CD4-positive, alpha-beta T cell (primary cell): ENCODE data around the gene IP6K3. TPM values are rescaled to one million over a fixed set of nuclear protein-coding genes. Genes with fewer than 3 reads are reported as not detected.

ENCODE experiments used
- ATAC-seq: fragments of 200-7000 bp; cut with Tn5 transposase; one replicate; pipeline ENCODE4 v1.10.0; 2022; ENCODE audit warnings: mild to moderate bottlenecking; ENCODE audit not compliant: poor library complexity
- CTCF ChIA-PET: fragments of 350-600 bp; sonication (Branson Sonifier 250); formaldehyde crosslinking; loops from one replicate; lab custom pipeline; 2021; ENCODE audit warnings: antibody characterized with exemption, inconsistent platforms; lab: Charles Lee
- POLR2A ChIA-PET: fragments of 350-600 bp; sonication (Branson Sonifier 250); formaldehyde crosslinking; loops from one replicate; lab custom pipeline; 2021; ENCODE audit warnings: antibody characterized with exemption, inconsistent platforms; lab: Charles Lee
- DNase-seq, 14 experiments: peaks; one replicate each; pipeline ENCODE4 v3.0.0-alpha.2; 2013 to 2020; ENCODE audit warnings: mixed read lengths in 2 of 14
- H3K27ac ChIP-seq, 2 donors: one replicate each; pipeline versions ENCODE4 v1.5.1 to v1.7.0; 2013; ENCODE audit warnings: low read length in 2 of 2, low read depth in 1 of 2, mild to moderate bottlenecking in 1 of 2
- H3K27me3 ChIP-seq, 2 experiments: 1 replicate in 1 of 2; 2 replicates in 1 of 2; pipeline versions ENCODE4 v1.6.1 to v1.7.0; 2013; ENCODE audit warnings: low read length in 2 of 2, control low read depth in 1 of 2, mild to moderate bottlenecking in 1 of 2, moderate library complexity in 1 of 2; ENCODE audit not compliant: insufficient read depth in 2 of 2, control insufficient read depth in 1 of 2
- H3K36me3 ChIP-seq: one replicate; pipeline ENCODE4 v1.6.1; 2013; ENCODE audit warnings: low read length, control low read depth; ENCODE audit not compliant: insufficient read depth
- H3K4me1 ChIP-seq: one replicate; pipeline ENCODE4 v1.6.1; 2013; ENCODE audit warnings: low read length, control low read depth; ENCODE audit not compliant: insufficient read depth
- H3K4me3 ChIP-seq: one replicate; pipeline ENCODE4 v1.5.1; 2013; ENCODE audit warnings: mild to moderate bottlenecking, low read length, moderate library complexity
- H3K9me3 ChIP-seq, 2 experiments: 1 replicate in 1 of 2; 2 replicates in 1 of 2; pipeline versions ENCODE4 v1.6.1 to v1.7.0; 2013; ENCODE audit warnings: low read length in 2 of 2, mild to moderate bottlenecking in 2 of 2, control low read depth in 1 of 2, moderate library complexity in 1 of 2; ENCODE audit not compliant: control insufficient read depth in 1 of 2, insufficient read depth in 1 of 2
- H3K27ac Mint-ChIP-seq: one replicate; pipeline ENCODE4 v1.8.0; 2020; ENCODE audit warnings: mixed read lengths
- H3K27me3 Mint-ChIP-seq: one replicate; pipeline ENCODE4 v1.8.0; 2021; ENCODE audit warnings: mixed read lengths
- H3K36me3 Mint-ChIP-seq: one replicate; pipeline ENCODE4 v1.8.0; 2021; ENCODE audit warnings: low read depth, mixed read lengths
- H3K4me1 Mint-ChIP-seq: one replicate; pipeline ENCODE4 v1.8.0; 2021; ENCODE audit warnings: low read depth, mixed read lengths
- H3K4me3 Mint-ChIP-seq: one replicate; pipeline ENCODE4 v1.8.0; 2020; ENCODE audit warnings: mild to moderate bottlenecking, mixed read lengths
- H3K9me3 Mint-ChIP-seq: one replicate; pipeline ENCODE4 v1.8.0; 2020; ENCODE audit warnings: mixed read lengths
- CTCF ChIP-seq: fragments of 200-600 bp; IDR thresholded peaks from one replicate; pipeline ENCODE4 v1.8.0; 2022; ENCODE audit warnings: antibody characterized with exemption, mild to moderate bottlenecking
- intact Hi-C, 2 experiments: fragments of 100-400 bp; cut with DNase I in 1 of 2; cut with micrococcal nuclease in 1 of 2; formaldehyde crosslinking; loops; one replicate each; pipeline versions ENCODE4 v1.15.1 to v1.9.0; 2023 to 2025; cut with DNase I, micrococcal nuclease
- total RNA-seq, 174 experiments: library from RNA in 2 of 174; stranded (reverse) in 2 of 174; gene quantifications; one replicate each; pipeline ENCODE4 v1.2.3 and lab custom pipeline; 2021 to 2026

Gene IP6K3
- total RNA-seq, 2 experiments from 2014 or later = not detected

- POLR2A ChIA-PET = no interaction called here
- intact Hi-C loops = loop anchor here in 1 of 2 experiments (10.0 kb wide), 1 partner anchor 1305 kb away; no protein-coding TSS in a partner anchor
Observed at GRCh38 chr6:33739571-33739970, 7.1 kb downstream of the IP6K3 start.

GRCh38 chr6:33738879-33739278, 7.8 kb downstream of the IP6K3 start:
- no peaks in the 10 kb centered on the region for H3K9me3 Mint-ChIP-seq
- intact Hi-C loops = loop anchor here in 1 of 2 experiments (10.0 kb wide), 1 partner anchor 1306 kb away; no protein-coding TSS in a partner anchor
- no peaks in the 10 kb centered on the region for H3K4me1 Mint-ChIP-seq
- ATAC-seq = no peak
- Histone ChIP-seq H3K36me3 (no peaks in the 10 kb centered on the region), H3K4me1 (no peaks in the 10 kb centered on the region), H3K27ac (no peak overlapping the region), H3K4me3 (no peak overlapping the region), H3K27me3 (peaks cover 2 to 4% of the 10 kb centered on the region in 2 experiments), H3K9me3 (no peaks in the 10 kb centered on the region)
- ChIA-PET CTCF (no interaction called here), POLR2A (no interaction called here)
- no peak overlapping the region for H3K4me3 Mint-ChIP-seq
- no peak for TF ChIP-seq CTCF
- no peaks in the 10 kb centered on the region for H3K36me3 Mint-ChIP-seq
- H3K27me3 Mint-ChIP-seq = peaks cover 8% of the 10 kb centered on the region
- DNase-seq = no peak
- H3K27ac Mint-ChIP-seq = no peak overlapping the region

More at GRCh38 chr6:33739571-33739970, 7.1 kb downstream of the IP6K3 start:
- Mint-ChIP-seq H3K4me1 (peaks cover 5% of the 10 kb centered on the region), H3K36me3 (no peaks in the 10 kb centered on the region), H3K27ac (no peak overlapping the region), H3K4me3 (no peak overlapping the region), H3K27me3 (peaks cover 12% of the 10 kb centered on the region), H3K9me3 (no peaks in the 10 kb centered on the region)
- no peak for TF ChIP-seq CTCF
- H3K36me3 ChIP-seq = no peaks in the 10 kb centered on the region
- peaks cover 4% of the 10 kb centered on the region for H3K4me1 ChIP-seq
- no peak for DNase-seq
- no peaks in the 10 kb centered on the region for H3K9me3 ChIP-seq
- peaks cover 2 to 4% of the 10 kb centered on the region in 2 experiments for H3K27me3 ChIP-seq
- CTCF ChIA-PET = no interaction called here
- no peak for ATAC-seq
- H3K4me3 ChIP-seq = no peak overlapping the region
- H3K27ac ChIP-seq = no peak overlapping the region

- POLR2A ChIA-PET = no interaction called here
- Mint-ChIP-seq H3K4me3 (no peak overlapping the region), H3K27ac (no peak overlapping the region), H3K9me3 (no peaks in the 10 kb centered on the region), H3K4me1 (no peaks in the 10 kb centered on the region), H3K27me3 (peaks cover 8% of the 10 kb centered on the region), H3K36me3 (no peaks in the 10 kb centered on the region)
- Histone ChIP-seq H3K9me3 (no peaks in the 10 kb centered on the region), H3K4me1 (no peaks in the 10 kb centered on the region), H3K27me3 (peaks cover 2% of the 10 kb centered on the region in 2 experiments), H3K27ac (no peak overlapping the region), H3K4me3 (no peak overlapping the region), H3K36me3 (no peaks in the 10 kb centered on the region)
- CTCF ChIA-PET = no interaction called here
- DNase-seq = no peak
- intact Hi-C loops = loop anchor here in 1 of 2 experiments (10.0 kb wide), 1 partner anchor 1307 kb away; no protein-coding TSS in a partner anchor
- no peak for ATAC-seq
- no peak for TF ChIP-seq CTCF
Observed at GRCh38 chr6:33738153-33738552, 8.6 kb downstream of the IP6K3 start.
